Fibroblast of lung (primary cell): ENCODE data around the gene ADORA2B.

Experiments
- CTCF ChIP-seq, 2 donors: IDR thresholded peaks in 1 of 2; conservative IDR thresholded peaks in 1 of 2; 1 replicate in 1 of 2; 2 replicates in 1 of 2; pipeline ENCODE4 v1.5.1; 2011 to 2012; ENCODE audit warnings: low read length in 2 of 2, control low read depth in 1 of 2, inconsistent platforms in 1 of 2, low read depth in 1 of 2, mild to moderate bottlenecking in 1 of 2
- EZH2 ChIP-seq: IDR thresholded peaks from 2 replicates; pipeline ENCODE4 v1.5.1; 2012; ENCODE audit warnings: low read length, control low read depth, mild to moderate bottlenecking; ENCODE audit errors: missing control alignments

DNA sequence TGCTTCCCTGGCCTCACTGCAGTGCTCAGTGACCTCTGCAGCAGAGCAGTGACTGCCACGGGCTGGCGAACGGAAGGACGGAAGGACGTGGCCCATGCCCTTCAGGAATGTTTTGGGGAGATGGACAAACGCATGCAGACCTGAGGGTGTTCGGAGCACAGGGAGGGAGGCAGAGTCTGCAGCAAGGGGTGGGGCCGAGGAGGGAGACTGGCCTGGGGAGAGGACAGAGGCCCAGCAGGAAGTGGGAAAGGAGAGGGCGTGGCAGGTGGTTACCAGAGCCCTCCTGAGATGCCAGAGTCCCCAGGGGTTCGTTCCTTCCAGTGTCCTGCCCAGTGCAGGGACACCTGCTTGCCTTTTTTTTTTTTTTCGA lies 21.9 kb downstream of the ADORA2B start:
- TF ChIP-seq EZH2 (no peak), CTCF (conservative IDR thresholded peaks at IDR 0.05 in 1 of 2, IDR thresholded peaks at IDR 0.05 in 1 of 2; ENCODE audit: low read depth in 1 of 2, low read length in 2 of 2) (no peak)
